Measurements from ENCODE around the gene PPP2R5D.
"Not testable (repeated sequence)": the region's sequence is repeated elsewhere in the genome, so short reads cannot be mapped to it uniquely, and the experiment has no call there.

Gene PPP2R5D

DNA sequence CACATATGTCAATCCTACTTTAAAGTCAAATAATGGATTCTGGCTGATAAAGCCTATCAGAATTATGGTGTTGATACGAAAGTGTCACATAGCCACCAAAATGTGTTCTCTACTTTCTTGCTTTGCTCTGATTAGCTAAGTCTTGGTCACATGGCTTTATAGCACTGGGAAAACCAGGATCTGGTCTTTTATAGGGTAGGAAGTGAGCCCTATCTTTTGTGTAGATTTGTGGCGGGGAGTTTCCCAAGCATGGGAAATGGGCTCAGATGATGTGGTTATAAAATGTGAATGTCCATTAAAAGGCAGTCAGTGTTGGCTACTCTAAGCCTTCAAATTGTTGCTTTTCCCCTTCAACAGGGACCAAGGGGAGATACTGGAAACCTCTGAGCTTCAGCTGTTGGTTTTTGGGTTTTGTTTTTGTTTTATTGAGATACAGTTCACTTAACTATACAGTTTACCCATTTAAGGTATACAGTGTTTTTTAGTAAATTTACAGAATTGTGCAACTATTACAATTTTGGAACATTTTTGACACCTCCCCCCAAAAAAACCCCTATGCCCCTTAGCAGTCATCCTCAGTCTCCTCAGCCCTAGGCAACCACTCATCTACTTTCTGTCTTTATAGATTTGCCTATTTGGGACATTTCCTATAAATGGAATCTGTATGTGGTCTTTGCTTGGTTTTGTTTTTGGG, 49.3 kb downstream of the PPP2R5D start:
- DNase-seq = no peak

DNA sequence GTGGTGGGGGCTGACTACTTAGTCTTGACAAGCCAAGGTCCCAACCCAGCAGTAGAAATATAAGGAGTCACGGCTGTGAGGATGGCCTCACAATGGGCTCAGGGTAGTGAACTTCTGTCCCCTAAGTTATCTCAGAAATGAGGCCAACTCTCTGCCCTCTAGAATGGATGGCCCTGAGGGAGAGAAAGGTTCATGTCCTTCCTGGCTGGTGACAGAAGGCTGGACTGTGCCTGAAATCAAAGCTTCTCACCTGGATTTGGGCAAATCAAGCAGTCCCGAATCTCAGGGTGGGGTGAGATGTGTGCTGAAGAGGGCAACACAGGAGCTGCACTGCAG, 49.8 kb downstream of the PPP2R5D start:
- DNase-seq = no peak

DNA sequence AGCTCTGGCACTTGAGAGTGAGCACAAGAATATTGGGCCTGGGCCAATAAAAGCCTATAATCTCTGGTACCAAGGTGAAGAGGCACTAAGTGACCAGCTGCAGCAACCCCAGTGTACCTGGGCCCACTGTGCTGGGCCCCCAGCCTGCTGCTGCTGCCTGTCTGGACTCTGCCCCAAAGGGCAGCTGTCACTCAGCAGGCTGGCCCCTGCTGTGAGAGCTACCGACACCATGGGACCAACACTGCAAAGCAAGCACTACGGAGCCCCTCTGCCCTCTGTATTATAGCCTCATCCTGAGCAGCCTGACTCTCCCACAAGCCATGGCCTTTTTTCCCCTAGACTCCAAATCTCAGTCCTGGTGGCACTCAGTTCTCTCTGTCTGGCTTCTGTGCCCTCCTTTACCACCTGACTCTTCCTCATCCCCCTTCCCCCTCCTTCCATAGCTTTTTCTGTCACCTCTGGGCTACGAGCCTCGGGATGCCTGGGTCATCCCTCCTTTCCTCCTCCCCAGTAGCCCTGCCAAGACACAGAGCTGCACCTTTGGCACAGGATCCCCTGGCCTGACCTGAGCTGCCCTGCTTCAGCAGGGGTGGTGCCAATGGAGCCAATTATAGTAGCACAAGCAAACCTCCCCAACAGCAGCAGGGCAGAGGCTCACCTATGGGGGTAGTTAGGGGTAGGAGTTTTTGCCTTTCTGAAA, 51.3 kb downstream of the PPP2R5D start:
- no peak for DNase-seq

DNA sequence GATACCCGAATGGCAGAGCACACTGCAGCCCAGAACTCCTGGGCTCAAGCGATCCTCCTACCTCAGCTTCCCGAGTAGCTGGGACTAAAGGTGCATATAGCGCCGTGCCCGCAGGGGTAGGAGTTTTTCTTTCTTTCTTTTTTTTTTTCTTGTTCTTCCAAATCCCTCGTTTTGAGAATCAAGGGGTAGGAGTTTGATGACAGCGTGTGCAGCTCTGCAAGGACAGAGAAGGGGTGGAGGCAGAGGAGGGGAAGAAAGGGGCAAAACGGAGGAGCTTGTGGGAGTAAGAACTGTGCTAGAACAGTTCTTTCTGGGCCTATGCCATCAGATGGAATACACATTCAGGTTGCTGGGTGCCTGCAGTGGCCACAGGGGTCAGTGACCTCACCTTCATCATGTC, 52.3 kb downstream of the PPP2R5D start:
- DNase-seq = no peak

DNA sequence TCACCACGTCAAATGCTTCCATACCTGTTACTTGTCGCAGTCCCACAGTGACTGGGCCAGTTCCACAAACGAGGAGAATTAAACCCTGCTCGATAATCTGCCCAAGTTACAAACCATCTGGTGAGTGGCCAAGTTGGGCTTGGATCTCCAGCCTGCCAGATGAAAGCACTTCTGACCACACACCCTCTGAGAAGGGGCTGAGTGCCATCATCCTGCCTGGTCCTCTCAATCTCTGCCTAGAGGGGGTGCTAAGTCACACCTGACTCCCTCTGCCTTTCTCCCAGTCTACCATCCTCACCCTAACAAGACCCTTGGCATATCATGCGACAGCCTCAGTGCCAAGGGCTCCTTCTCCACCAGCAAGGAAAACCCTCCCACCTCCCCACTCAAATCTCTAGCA, 52.8 kb downstream of the PPP2R5D start:
- no peak for DNase-seq

DNA sequence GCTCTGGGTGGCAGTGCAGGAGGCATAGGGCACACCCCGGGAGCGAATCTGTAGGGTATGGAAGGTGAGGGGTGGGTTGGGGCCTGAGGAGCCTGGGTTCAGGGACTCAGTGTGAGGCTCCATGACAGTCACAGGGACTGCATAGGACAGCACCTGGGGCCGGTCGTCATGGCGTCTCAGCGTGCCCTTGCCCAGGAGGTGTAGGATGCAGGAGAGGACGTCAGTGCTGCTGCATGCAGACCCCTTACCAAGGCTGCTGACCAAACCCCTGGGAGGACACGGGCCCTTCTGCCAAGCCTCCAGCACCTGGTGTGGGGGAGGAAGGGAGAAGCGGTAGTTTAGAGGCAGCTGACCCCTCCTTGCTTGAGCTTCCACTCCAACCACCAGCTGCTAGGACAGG, 53.3 kb downstream of the PPP2R5D start:
- DNase-seq = no peak

DNA sequence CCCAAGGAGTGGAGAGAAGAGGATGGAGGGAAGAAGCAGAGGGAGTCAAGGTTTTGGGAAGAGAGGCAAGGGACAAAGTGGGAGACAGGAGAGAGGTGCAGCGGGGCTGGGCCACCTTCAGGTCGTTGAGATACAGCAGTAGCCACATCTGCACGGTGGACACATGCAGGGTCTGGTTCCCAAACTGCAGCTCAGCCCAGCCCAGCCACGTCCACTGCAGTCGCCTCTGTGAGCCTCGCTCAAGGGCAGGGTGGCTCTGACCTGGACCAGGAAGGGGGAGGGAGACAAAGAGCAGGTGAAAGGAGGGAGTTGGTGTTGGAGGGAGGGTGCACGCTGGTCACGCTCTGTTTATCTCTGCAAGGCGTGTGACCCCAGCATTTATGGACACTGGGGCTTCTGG, 54.4 kb downstream of the PPP2R5D start:
- no peak for DNase-seq

DNA sequence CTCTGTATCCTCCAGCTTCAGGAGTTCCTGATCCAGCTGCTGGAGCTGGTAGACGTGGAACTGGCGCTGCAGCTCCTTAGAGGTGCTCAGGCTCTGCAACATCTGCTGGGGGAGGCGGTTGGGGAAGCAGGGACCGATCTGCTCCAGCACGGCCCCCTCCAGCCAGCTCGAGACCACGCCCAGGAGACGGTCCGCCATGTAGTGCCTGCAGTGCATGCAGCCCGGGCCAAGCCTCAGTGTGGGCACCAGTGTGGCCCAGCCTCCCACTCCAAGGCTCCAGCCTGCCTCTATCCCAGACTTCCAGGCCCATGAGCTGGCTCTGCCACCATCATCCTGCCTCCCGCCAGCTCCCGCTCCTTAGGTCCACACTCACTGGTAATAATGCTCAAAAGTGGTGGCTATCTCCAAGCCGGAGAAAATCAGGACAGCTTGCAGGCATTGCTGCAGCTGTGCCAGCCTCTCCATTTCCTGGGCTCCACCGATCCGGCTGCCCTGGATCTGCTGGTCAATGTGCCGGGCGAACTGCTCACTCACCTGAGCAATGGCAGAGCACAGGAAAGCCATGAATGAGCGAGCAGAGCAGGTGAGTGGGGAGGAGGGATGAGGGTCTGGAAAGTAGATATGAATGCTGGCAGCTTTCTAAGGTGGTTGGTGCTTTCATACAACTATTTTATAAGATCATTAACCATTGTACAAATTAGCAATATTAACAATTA, 56.3 kb downstream of the PPP2R5D start:
- no peak for DNase-seq

DNA sequence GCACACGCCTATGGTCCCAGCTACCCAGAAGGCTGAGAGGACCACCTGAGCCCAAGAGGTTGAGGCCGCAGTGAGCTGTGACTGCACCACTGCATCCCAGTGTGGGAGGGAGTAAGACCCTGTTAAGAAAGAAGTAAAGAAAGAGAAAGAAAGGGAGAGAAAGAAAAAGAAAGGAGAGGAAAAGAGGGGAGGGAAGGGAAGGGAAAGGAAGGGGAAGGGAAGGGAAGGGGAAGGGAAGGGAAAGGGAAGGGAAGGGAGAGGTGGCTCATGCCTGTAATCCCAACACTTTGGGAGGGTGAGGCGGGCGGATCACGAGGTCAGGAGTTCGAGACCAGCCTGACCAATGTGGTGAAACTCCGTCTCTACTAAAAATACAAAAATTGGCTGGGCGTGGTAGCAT, 57.1 kb downstream of the PPP2R5D start:
- not testable (repeated sequence) for DNase-seq

DNA sequence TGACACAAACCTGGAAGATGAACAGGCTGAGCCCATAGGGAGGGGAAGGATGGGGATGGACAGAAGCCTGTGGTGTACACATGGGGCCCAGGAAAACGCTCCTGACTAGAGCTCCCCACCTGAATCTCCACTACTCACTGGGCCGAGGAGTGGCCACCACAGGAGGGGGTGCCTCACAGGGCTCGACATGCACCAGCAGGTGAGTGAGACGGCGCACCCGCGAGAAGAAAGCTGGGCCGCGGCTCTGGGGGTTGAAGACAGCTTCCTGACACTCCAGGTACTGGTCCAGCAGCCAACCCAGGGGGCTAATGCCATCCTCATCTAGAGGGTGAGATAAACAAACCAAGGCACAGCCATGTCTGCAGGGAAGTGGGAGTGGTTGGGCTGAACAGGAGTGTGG, 58.9 kb downstream of the PPP2R5D start:
- no peak for DNase-seq

DNA sequence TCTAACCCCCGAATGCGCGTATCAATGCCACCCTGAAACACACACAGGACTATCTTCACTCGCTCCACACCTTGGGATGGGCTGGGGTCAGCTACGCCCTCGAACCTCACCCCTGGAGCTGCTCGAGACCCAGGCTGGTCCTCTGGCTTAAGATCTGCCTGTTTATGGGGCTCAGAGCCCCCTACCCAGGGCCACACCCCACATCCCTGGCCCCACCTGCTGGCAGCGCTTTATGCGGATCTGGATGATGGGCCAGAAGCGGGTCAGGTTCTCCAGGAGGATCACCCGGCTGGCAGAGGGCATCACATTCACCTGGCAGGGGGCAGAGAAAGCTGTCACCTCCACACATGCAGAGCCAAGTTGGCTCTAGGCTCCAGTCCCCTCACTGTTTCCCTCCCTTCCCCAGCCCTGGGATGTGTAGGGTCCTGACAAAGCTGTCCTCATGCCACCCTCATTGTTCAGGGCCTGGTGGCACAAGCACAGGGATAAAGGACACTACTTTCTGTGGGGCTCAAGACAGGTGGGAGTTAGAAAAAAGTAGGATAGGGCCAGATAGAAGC, 61.1 kb downstream of the PPP2R5D start:
- no peak for DNase-seq

DNA sequence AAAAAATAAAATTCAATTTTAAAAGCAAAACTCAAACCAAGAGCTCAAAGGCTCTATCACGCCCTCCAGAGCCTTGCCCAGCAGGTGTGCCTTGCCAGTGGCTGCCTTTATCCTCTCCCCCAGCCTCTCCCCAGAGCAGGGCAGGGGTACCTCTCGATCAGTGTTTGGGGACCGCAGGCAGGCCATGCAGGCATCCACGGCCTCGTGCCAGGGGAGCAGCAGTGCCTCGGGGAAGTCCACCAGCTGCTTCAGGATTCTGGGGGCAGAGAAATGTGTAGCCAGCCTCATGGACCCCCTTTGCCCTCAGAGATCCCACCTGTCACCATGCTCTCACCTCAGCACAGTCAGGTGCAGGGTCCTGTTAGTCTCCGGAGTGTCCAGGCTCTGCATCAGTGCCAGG, 63.6 kb downstream of the PPP2R5D start:
- DNase-seq = no peak

DNA sequence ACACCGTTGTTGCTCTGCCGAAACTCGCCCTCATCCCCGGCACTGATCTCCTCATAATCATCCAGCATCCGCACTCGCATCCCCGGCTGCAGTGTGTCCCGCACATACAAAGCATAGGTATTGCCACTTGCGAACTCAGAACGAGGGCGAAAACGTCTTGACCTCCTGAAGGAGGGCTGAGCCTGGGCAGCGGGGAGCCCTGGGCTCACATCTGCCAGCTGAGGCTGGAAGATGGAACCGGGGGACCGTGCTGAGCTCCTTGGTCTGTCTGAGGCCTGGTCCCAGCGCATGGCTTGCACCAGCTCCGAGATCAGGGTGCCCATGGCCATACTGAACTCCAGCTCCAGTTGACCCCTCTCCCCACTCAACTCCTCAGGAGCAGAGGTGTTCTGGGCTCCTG, 66.6 kb downstream of the PPP2R5D start:
- no peak for DNase-seq

DNA sequence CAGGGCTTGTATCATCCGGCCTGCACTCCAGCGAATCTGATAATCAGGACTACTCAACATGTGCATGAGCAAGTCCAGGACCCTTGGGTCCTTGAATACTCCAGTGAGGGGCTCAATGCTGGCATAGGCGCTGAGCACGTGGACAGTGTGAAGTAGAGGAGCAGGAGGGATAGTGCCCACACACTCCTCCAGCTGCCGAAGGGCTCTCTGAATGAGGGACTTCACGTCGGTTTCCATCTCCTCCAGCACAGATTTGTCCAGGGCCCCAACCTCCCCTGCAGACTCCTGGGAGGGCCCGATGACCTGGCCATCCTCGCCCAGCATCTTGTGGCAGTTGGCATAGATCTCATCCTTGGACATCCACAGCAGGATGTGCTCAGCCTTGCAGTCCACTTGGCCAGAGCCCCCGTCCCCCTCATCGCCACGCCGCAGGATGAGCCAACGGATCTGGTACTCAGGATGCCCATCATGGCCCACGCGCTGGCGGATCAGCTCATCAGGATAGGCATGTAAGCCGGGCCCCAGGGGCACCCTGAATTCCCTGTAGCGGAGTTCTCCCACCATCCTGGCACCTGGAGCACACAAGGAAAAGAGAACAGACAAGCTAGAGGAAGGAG, 68.0 kb downstream of the PPP2R5D start:
- DNase-seq = no peak

DNA sequence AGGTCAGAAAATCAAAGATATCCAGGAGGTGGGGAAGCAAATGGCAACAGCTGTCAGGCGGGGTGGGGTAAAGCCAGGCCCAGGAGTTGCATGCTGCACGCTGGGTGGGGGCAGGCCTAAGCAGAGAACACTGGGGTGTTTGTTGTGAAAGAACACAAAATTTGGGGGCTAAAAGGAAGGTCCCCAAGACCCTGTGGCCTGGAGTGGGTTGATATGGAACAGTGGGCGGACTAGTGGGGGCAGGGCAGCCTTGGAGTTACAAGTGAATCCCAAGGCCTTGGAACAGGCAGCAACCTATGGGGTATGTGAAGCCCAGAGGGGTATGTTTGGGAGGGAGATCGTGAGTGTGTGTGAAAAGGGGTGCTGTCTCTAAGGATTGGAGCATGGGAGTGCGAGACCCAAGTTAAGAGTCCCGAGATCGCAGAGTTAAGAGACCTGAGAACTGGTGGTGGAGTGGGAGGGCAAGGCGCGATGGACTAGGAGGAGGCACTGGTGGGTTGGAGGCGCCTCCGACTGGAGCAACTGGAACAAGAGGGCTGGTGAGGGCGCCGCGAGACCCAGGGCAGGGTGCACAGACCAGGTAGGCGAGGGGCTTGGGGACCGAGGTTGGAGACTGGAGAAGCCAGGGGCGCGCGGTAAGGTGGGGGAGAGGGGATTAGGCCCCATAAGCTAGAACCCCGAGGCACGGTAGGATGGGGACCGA, 68.6 kb downstream of the PPP2R5D start:
- no peak for DNase-seq

DNA sequence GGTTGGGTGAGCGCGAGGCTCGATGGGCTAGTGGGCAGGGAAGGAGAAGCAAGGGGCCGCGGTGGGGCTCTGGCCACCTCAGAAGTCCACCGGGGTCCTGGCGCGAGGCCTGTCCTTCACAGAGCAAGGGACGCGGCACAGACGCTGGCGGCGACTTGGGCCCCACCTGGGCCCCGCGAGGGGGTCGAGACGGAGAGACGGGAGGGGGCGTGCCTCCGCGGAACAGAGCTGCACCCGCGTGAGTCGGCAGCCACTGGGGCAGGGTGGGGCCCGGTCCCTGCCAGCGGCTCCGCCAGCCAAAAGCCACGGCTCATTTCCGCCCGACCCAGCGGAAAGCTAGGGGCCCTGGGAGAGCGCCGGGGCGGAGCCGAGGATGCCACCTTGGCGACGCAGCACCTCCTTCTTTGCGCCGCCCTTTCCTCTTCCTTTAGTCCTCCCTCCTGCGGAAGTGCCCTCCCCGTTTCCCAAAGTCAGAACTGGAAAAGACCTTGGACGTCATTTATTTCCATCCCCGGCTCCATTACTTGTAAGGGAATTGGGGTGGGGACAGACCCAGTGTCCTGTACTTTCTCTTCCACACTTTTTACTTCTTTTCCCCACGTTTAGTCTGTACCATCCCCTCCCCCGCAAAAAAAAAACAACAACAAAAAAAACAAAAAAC, 69.3 kb downstream of the PPP2R5D start, which contains the start of gene CUL7:
TSS of gene CUL7 (minus strand) at position 307 of the 661 bp plus-strand sequence. CDS start 1,063 bp downstream, outside the sequence.
- DNase-seq = peak; percentile 97

DNA sequence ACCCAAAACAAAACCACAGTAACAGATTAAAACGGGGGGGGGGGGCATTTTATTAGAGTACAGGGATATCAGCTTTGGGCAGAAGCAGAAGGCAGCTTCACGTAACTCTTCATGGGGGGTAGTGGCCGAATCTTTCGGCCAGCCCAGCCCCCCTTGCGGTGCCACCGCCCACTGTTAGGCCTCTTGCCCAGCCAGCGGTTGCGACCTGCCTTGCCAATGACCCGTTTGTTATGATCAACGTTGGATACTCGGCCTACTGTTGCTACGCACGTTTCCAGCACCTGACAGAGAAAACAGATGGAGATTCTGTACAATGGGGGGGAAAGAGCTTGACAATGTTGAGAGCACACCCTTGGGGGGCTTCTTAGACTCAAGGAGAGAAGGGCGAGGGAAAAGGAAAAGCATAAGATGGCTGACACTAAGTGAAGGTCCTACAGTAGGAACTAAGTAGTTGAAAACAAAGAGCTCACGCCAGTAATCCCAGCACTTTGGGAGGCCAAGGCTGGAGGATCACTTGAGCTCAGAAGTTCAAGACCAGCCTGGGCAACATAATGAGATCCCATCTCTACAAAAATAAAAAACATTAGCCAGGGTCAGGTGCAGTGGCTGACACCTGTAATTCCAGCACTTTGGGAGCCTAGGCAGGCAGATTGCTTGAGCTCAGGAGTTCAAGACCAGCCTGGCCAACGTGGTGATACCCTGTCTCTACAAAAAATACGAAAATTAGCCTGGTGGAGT, 70.0 kb downstream of the PPP2R5D start:
- no peak for DNase-seq

DNA sequence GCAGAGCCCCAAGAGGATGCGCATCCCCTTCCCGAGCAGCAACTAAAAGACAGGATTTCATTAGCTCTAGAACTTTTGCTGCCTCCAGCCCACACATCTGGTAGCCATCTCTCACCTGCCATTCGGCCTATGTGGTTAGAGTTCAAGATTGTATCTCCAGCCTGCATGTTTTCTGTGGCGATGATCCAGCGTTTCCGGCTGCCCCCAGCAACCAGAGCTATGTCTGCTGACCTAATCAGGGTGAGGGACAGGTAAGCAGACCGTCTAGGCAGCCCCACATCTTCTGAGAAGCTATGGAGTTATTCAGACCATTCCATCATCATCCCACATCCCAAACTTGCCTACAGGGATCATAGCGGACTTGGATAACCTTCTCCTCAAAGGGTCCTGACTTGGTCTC, 71.6 kb downstream of the PPP2R5D start:
- DNase-seq = no peak

DNA sequence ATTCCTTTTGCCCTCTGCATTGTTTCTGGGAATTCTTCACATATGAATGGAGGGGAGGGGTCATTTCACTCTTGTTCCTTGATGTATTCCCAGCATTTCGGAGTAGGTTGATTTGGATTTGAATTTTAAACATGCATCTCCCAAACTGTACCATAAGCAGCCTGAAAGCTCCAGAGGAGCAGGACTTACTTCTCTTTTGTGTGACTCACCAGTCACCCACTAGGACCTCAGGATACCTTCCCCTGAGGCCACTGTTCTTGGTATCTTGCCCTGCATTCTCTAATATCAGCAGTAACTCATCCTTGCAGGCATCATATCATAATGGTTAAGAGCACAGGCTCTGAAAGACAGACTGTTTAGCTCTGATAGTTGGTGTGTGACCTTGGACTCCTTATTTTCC, 74.2 kb downstream of the PPP2R5D start:
- DNase-seq = no peak

DNA sequence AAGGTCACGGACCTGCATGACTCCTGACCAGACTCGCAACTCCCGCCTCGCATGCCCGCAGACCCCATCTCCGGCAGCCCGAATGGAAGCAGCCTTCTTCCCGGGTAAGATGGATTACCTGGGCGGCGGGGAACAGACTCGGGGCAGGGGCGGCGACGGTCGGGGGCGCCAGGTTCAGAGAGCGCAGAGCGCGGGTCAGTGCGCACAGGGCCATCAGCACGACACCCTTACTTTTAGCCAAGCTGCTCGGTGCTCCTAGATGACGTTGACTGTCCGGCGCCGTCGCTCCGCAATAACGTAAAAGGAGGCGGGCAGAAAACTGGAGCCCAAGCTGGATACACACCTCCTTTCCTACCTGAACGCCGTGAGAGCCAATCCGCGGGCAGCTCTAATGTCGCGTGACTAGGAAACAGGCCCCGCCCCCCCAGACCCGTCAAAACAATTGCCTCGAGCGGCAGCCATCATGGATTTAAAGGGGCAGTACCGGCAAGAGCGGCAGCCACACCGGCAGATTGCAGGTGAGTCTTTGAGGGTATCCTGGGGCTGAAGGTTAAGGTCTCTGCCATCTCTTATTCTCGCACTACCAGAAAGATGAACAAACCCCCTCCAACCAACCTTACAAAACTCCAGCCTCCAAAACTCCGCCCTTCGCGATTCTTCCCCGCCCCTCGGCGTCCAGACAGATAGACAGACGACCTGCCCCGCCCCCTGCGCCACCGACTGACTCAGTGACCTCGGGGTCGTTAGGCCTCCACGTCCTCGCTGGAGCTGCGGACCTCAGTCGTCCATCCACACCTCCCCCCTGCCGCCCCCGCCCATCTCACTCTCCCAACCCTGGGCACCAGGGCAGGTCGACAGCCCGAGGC, 75.0 kb downstream of the PPP2R5D start, which contains the start of the genes KLC4 and MRPL2:
TSS of gene KLC4 (plus strand) at position 464 of the 866 bp plus-strand sequence. CDS start 1,705 bp downstream, outside the sequence.
TSS of gene MRPL2 (minus strand) at position 267 of the 866 bp plus-strand sequence. CDS start at position 214, 53 bp downstream.
- DNase-seq = peak; percentile 99

Data from right forelimb (tissue), 1 donor.